Mammary epithelial cell (primary cell): ENCODE data around the gene ZNF516.

Source experiments
- CTCF ChIP-seq, 2 donors: IDR thresholded peaks in 1 of 2; conservative IDR thresholded peaks in 1 of 2; 2 replicates each; pipeline ENCODE4 v1.5.1; 2011 to 2012; ENCODE audit warnings: inconsistent platforms in 2 of 2, low read length in 2 of 2, mild to moderate bottlenecking in 2 of 2, control low read depth in 1 of 2, low read depth in 1 of 2; ENCODE audit not compliant: insufficient read depth in 1 of 2; ENCODE audit errors: extremely low read depth in 1 of 2
- EZH2 ChIP-seq: IDR thresholded peaks from 2 replicates; pipeline ENCODE4 v1.6.1; 2012; ENCODE audit warnings: low read length, inconsistent platforms, borderline replicate concordance

GRCh38 chr18:76499637-76500340, 4.7 kb upstream of the ZNF516 start:
- TF ChIP-seq CTCF (conservative IDR thresholded peaks at IDR 0.05 in 1 of 2, IDR thresholded peaks at IDR 0.05 in 1 of 2; ENCODE audit: extremely low read depth in 1 of 2, insufficient read depth in 1 of 2, low read depth in 1 of 2, low read length in 2 of 2) (no peak), EZH2 (no peak)
